ENCODE measurements around the gene ANKRA2. TPM values are rescaled to one million over a fixed set of nuclear protein-coding genes. Genes with fewer than 3 reads are reported as not detected.

Gene ANKRA2
- total RNA-seq, 1 donor, result 15.3 TPM

- no peak overlapping the region for H3K4me3 ChIP-seq (ENCODE audit: low read depth, low read length)
- no peak for TF ChIP-seq CTCF (IDR thresholded peaks at IDR 0.05; ENCODE audit: insufficient read depth, low read length)
- no peak for DNase-seq (ENCODE audit: low read depth)
Observed at GRCh38 chr5:73603998-73604397, 38.6 kb upstream of the ANKRA2 start.

GRCh38 chr5:73599380-73599779 lies 33.9 kb upstream of the ANKRA2 start:
- TF ChIP-seq CTCF (IDR thresholded peaks at IDR 0.05; ENCODE audit: insufficient read depth, low read length), result no peak
- no peak for DNase-seq (ENCODE audit: low read depth)

GRCh38 chr5:73596705-73597328 lies 31.4 kb upstream of the ANKRA2 start:
- no peak overlapping the region for H3K4me3 ChIP-seq (ENCODE audit: low read depth, low read length)
- peak; percentile 30 for DNase-seq (ENCODE audit: low read depth)
- peak; percentile 51 for TF ChIP-seq CTCF (IDR thresholded peaks at IDR 0.05; ENCODE audit: insufficient read depth, low read length)

More at GRCh38 chr5:73599380-73599779, 33.9 kb upstream of the ANKRA2 start:
- H3K4me3 ChIP-seq (ENCODE audit: low read depth, low read length), result no peak overlapping the region

GRCh38 chr5:73592551-73592950 lies 27.1 kb upstream of the ANKRA2 start:
- peak; percentile 53 for DNase-seq (ENCODE audit: low read depth)
- TF ChIP-seq CTCF (IDR thresholded peaks at IDR 0.05; ENCODE audit: insufficient read depth, low read length), result no peak
- H3K4me3 ChIP-seq (ENCODE audit: low read depth, low read length), result no peak overlapping the region

- DNase-seq (ENCODE audit: low read depth), result peak; percentile 70
- TF ChIP-seq CTCF (IDR thresholded peaks at IDR 0.05; ENCODE audit: insufficient read depth, low read length), result no peak
Observed at GRCh38 chr5:73591698-73592501, 26.5 kb upstream of the ANKRA2 start.

GRCh38 chr5:73591102-73591695 lies 25.8 kb upstream of the ANKRA2 start:
- TF ChIP-seq CTCF (IDR thresholded peaks at IDR 0.05; ENCODE audit: insufficient read depth, low read length), result peak; percentile 62
- peak; percentile 96 for DNase-seq (ENCODE audit: low read depth)

More at GRCh38 chr5:73591698-73592501, 26.5 kb upstream of the ANKRA2 start:
- no peak overlapping the region for H3K4me3 ChIP-seq (ENCODE audit: low read depth, low read length)

More at GRCh38 chr5:73591102-73591695, 25.8 kb upstream of the ANKRA2 start:
- H3K4me3 ChIP-seq (ENCODE audit: low read depth, low read length), result no peak overlapping the region
